ENCODE data around the gene CRY2. TPM values are rescaled to one million over a fixed set of nuclear protein-coding genes. Genes with fewer than 3 reads are reported as not detected.
"Not testable (repeated sequence)": the region's sequence is repeated elsewhere in the genome, so short reads cannot be mapped to it uniquely, and the experiment has no call there.

The CRY2 gene
- total RNA-seq, 1 donor from 2014 or later, result 54.2 TPM

DNA sequence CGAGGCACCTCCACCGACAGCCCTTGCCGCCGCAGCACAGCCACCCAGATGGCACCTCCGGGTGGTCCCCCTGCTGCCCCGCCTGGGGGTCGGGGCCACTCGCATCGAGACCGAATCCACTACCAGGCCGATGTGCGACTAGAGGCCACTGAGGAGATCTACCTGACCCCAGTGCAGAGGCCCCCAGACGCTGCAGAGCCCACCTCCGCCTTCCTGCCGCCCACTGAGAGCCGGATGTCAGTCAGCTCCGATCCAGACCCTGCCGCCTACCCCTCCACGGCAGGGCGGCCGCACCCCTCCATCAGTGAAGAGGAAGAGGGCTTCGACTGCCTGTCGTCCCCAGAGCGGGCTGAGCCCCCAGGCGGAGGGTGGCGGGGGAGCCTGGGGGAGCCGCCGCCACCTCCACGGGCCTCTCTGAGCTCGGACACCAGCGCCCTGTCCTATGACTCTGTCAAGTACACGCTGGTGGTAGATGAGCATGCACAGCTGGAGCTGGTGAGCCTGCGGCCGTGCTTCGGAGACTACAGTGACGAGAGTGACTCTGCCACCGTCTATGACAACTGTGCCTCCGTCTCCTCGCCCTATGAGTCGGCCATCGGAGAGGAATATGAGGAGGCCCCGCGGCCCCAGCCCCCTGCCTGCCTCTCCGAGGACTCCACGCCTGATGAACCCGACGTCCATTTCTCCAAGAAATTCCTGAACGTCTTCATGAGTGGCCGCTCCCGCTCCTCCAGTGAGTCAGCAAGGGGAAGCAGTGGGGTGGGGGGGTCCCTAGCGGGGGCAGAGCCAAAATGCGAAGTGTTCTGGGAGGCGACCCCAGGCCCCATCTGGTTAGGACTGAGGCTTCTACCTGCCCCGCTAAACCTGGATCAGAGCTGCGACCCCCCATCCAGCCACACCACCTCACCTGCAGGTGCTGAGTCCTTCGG is 55.4 kb downstream of the CRY2 start:
- no peaks in the 10 kb centered on the region for H3K27me3 ChIP-seq
- H3K4me1 ChIP-seq, result peaks cover 12% of the 10 kb centered on the region
- H3K9me3 ChIP-seq, result no peaks in the 10 kb centered on the region
- TF ChIP-seq, protein P1, sequence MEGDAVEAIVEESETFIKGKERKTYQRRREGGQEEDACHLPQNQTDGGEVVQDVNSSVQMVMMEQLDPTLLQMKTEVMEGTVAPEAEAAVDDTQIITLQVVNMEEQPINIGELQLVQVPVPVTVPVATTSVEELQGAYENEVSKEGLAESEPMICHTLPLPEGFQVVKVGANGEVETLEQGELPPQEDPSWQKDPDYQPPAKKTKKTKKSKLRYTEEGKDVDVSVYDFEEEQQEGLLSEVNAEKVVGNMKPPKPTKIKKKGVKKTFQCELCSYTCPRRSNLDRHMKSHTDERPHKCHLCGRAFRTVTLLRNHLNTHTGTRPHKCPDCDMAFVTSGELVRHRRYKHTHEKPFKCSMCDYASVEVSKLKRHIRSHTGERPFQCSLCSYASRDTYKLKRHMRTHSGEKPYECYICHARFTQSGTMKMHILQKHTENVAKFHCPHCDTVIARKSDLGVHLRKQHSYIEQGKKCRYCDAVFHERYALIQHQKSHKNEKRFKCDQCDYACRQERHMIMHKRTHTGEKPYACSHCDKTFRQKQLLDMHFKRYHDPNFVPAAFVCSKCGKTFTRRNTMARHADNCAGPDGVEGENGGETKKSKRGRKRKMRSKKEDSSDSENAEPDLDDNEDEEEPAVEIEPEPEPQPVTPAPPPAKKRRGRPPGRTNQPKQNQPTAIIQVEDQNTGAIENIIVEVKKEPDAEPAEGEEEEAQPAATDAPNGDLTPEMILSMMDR (IDR thresholded peaks at IDR 0.05), result no peak
- no peaks in the 10 kb centered on the region for H3K36me3 ChIP-seq
- ATAC-seq (no peak), DNase-seq (no peak)
- no peak overlapping the region for H3K27ac ChIP-seq
- intact Hi-C loops (cut with DNase I), result no loop called here
- no peak overlapping the region for H3K4me3 ChIP-seq

DNA sequence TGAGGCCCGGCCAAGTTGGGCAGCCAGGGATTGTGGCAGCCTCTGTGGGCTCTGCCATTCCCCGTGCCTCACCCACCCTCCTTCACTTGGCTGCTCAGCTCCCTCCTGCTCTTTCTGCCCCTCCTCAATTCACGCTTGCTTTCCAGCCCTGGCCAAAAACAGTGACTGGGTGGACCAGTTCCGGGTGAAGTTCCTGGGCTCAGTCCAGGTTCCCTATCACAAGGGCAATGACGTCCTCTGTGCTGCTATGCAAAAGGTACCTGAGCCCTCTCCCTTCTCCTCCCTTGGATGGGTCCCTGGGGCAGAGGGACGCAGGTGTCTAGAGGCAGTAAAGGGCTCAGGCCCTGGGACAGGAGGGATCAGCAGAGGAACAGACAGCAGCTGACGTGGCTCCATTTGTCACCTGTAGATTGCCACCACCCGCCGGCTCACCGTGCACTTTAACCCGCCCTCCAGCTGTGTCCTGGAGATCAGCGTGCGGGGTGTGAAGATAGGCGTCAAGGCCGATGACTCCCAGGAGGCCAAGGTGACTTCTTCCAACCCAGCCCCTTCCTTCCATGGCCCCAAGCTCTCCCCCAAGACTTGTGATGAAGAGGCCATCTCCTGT is 57.1 kb downstream of the CRY2 start:
- no peak overlapping the region for H3K27ac ChIP-seq
- no peaks in the 10 kb centered on the region for H3K27me3 ChIP-seq
- H3K4me3 ChIP-seq, result no peak overlapping the region
- H3K36me3 ChIP-seq, result peaks cover 5% of the 10 kb centered on the region
- intact Hi-C loops (cut with DNase I), result no loop called here
- ATAC-seq (no peak), DNase-seq (no peak)
- TF ChIP-seq, protein P1 (IDR thresholded peaks at IDR 0.05), result no peak
- H3K9me3 ChIP-seq, result no peaks in the 10 kb centered on the region
- H3K4me1 ChIP-seq, result peaks cover 6% of the 10 kb centered on the region

DNA sequence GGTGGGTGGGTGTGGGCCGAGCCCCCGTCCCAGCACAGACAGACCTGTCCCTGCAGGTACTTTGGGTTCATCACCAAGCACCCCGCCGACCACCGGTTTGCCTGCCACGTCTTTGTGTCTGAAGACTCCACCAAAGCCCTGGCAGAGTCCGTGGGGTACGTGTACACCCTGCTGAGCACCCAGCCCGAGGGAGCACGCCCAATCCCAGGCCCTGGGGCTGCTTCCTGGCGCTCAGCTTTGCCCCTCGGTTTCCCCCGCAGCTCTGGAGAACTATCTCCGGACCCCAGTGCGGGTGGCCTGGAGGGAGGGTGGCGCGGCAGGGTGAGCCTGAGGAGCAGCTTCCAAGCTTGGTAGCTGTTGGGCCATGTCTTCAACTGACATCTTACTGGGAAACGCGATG is 57.8 kb downstream of the CRY2 start:
- ATAC-seq (no peak), DNase-seq (no peak)
- H3K27ac ChIP-seq, result no peak overlapping the region
- no peaks in the 10 kb centered on the region for H3K27me3 ChIP-seq
- intact Hi-C loops (cut with DNase I), result no loop called here
- no peak overlapping the region for H3K4me3 ChIP-seq
- H3K36me3 ChIP-seq, result peaks cover 12% of the 10 kb centered on the region
- H3K4me1 ChIP-seq, result peaks cover 5% of the 10 kb centered on the region
- TF ChIP-seq, protein P1 (IDR thresholded peaks at IDR 0.05), result no peak
- no peaks in the 10 kb centered on the region for H3K9me3 ChIP-seq

DNA sequence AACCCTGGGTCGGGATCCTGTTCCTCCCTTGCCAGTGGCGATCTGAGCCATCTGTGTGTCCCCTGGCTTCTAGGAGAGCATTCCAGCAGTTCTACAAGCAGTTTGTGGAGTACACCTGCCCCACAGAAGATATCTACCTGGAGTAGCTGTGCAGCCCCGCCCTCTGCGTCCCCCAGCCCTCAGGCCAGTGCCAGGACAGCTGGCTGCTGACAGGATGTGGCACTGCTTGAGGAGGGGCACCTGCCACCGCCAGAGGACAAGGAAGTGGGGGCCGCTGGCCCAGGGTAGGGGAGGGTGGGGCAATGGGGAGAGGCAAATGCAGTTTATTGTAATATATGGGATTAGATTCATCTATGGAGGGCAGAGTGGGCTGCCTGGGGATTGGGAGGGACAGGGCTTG is 58.3 kb downstream of the CRY2 start:
- intact Hi-C loops (cut with DNase I); DNase-seq; H3K4me1 ChIP-seq; H3K27me3 ChIP-seq; H3K4me3 ChIP-seq; H3K27ac ChIP-seq; H3K9me3 ChIP-seq; ATAC-seq: not testable (repeated sequence)
- peaks cover 16% of the 10 kb centered on the region for H3K36me3 ChIP-seq

- peaks cover 22% of the 10 kb centered on the region for H3K36me3 ChIP-seq
- no peak overlapping the region for H3K27ac ChIP-seq
- DNase-seq, result no peak
- no peak overlapping the region for H3K4me3 ChIP-seq
- no peaks in the 10 kb centered on the region for H3K27me3 ChIP-seq
- intact Hi-C loops (cut with DNase I), result no loop called here
- H3K4me1 ChIP-seq, result peaks cover under 1% of the 10 kb centered on the region
- TF ChIP-seq, protein P1 (IDR thresholded peaks at IDR 0.05), result no peak
- ATAC-seq, result no peak
- H3K9me3 ChIP-seq, result no peaks in the 10 kb centered on the region
Observed at GRCh38 chr11:45906096-45906682, 58.9 kb downstream of the CRY2 start.

All from upper lobe of right lung (tissue), 1 donor.